HCT116 (cell line): Measurements from ENCODE around the gene MUCL1. TPM values are rescaled to one million over a fixed set of nuclear protein-coding genes. Genes with fewer than 3 reads are reported as not detected.
A peak's percentile ranks its signal among the peaks of the same experiment; 100 is the strongest.

Experiments
- ATAC-seq: fragments of 200-7000 bp; cut with Tn5 transposase; 2 replicates; pipeline ENCODE4 v1.9.1; 2020; ENCODE audit warnings: mild to moderate bottlenecking, moderate library complexity
- Bru-seq: library from RNA; stranded (reverse); fragments of 400-500 nt; gene quantifications from one replicate; lab custom pipeline; 2021; lab: Mats Ljungman, UMichigan
- BruChase-seq, 2 experiments: library from RNA; stranded (reverse); fragments of 400-500 nt; gene quantifications; one replicate each; lab custom pipeline; 2021; lab: Mats Ljungman, UMichigan
- BruUV-seq: library from RNA; stranded (reverse); fragments of 400-500 nt; replicated peaks from 2 replicates; lab custom pipeline; 2021; lab: Mats Ljungman, UMichigan
- CTCF ChIA-PET: fragments of 300-600 bp; sonication (Branson Sonifier 250); formaldehyde crosslinking; loops from one replicate; lab custom pipeline; 2021; ENCODE audit warnings: antibody characterized with exemption; lab: Charles Lee
- POLR2A ChIA-PET: fragments of 300-600, 350-600 bp; sonication (Branson Sonifier 250); formaldehyde crosslinking; loops from one replicate; lab custom pipeline; 2021; ENCODE audit warnings: antibody characterized with exemption; lab: Charles Lee
- RAD21 ChIA-PET, 2 experiments: fragments of 300-600 bp; sonication (Branson Sonifier 250); formaldehyde crosslinking; loops; one replicate each; lab custom pipeline; 2023; ENCODE audit warnings: low total read pairs in 2 of 2; ENCODE audit not compliant: uncharacterized antibody in 2 of 2, unreplicated experiment in 2 of 2, low non-redundant PET in 1 of 2; lab: Charles Lee
- DNase-seq: peaks from one replicate; pipeline ENCODE4 v3.0.0-alpha.2; 2010; ENCODE audit warnings: low read depth, low spot score
- H2AFZ ChIP-seq: fragments of 200-600 bp; shearing (Covaris generic), sonication (generic); 2 replicates; pipeline ENCODE4 v1.6.1; 2017; ENCODE audit warnings: low read depth, mixed run types, mixed read lengths, antibody characterized with exemption, low read length; ENCODE audit not compliant: poor library complexity, severe bottlenecking
- H3K27ac ChIP-seq: 2 replicates; pipeline ENCODE4 v1.5.1; 2012; ENCODE audit warnings: low read depth, low read length
- H3K27me3 ChIP-seq: fragments of 200-600 bp; sonication (generic); 2 replicates; pipeline ENCODE4 v1.6.1; 2016; ENCODE audit warnings: mixed run types, low read length, mixed read lengths; ENCODE audit not compliant: insufficient read depth
- H3K36me3 ChIP-seq, 2 experiments: fragments of 200-500 bp in 1 of 2; fragments of 200-600 bp in 1 of 2; sonication (Bioruptor generic) in 1 of 2; sonication (generic) in 1 of 2; 2 replicates each; pipeline versions ENCODE4 v1.5.1 to v1.6.1; 2014 to 2016; ENCODE audit warnings: low read length in 2 of 2, inconsistent platforms in 1 of 2, mixed read lengths in 1 of 2, mixed run types in 1 of 2; ENCODE audit not compliant: insufficient read depth in 2 of 2, control insufficient read depth in 1 of 2
- H3K4me1 ChIP-seq, 2 experiments: fragments of 200-600 bp in 1 of 2; sonication (generic) in 1 of 2; 2 replicates each; pipeline versions ENCODE4 v1.5.1 to v1.6.1; 2012 to 2017; ENCODE audit warnings: low read length in 2 of 2, inconsistent platforms in 1 of 2, mild to moderate bottlenecking in 1 of 2, mixed read lengths in 1 of 2, mixed run types in 1 of 2, moderate library complexity in 1 of 2; ENCODE audit not compliant: insufficient read depth in 2 of 2, control insufficient read depth in 1 of 2
- H3K4me2 ChIP-seq: fragments of 200-600 bp; sonication (generic); 2 replicates; pipeline ENCODE4 v1.6.1; 2017; ENCODE audit warnings: mixed run types, low read length, mixed read lengths
- H3K4me3 ChIP-seq, 2 experiments: fragments of 200-600 bp in 1 of 2; sonication (generic) in 1 of 2; replicated peaks in 1 of 2; 2 replicates each; pipeline ENCODE4 v1.5.1; 2011 to 2016; ENCODE audit warnings: low read length in 2 of 2, control low read depth in 1 of 2, low read depth in 1 of 2, mild to moderate bottlenecking in 1 of 2, mixed read lengths in 1 of 2, mixed run types in 1 of 2
- H3K79me2 ChIP-seq: fragments of 200-600 bp; sonication (generic); 2 replicates; pipeline ENCODE4 v1.6.1; 2017; ENCODE audit warnings: mild to moderate bottlenecking, mixed run types, low read length, moderate library complexity, mixed read lengths; ENCODE audit not compliant: insufficient read depth
- H3K9ac ChIP-seq: fragments of 200-600 bp; sonication (generic); 2 replicates; pipeline ENCODE4 v1.6.1; 2016; ENCODE audit warnings: low read length, mixed read lengths
- H3K9me2 ChIP-seq: fragments of 200-600 bp; sonication (generic), shearing (Covaris generic); 2 replicates; pipeline ENCODE4 v1.6.1; 2017; ENCODE audit warnings: mixed run types, mild to moderate bottlenecking, moderate library complexity; ENCODE audit not compliant: insufficient read depth
- H3K9me3 ChIP-seq, 2 experiments: fragments of 200-500 bp in 1 of 2; fragments of 200-600 bp in 1 of 2; sonication (Bioruptor generic) in 1 of 2; sonication (generic) in 1 of 2; 2 replicates each; pipeline ENCODE4 v1.6.1; 2014 to 2017; ENCODE audit warnings: low read length in 2 of 2, mixed read lengths in 2 of 2, inconsistent platforms in 1 of 2, low read depth in 1 of 2, mild to moderate bottlenecking in 1 of 2, mixed run types in 1 of 2, moderate library complexity in 1 of 2; ENCODE audit not compliant: control insufficient read depth in 1 of 2, insufficient read depth in 1 of 2
- H4K20me1 ChIP-seq: fragments of 200-600 bp; sonication (generic), shearing (Covaris generic); 2 replicates; pipeline ENCODE4 v1.6.1; 2017; ENCODE audit warnings: mixed run types, mild to moderate bottlenecking, moderate library complexity; ENCODE audit not compliant: insufficient read depth
- CBX3 ChIP-seq: IDR thresholded peaks from 2 replicates; pipeline ENCODE4 v1.6.1; 2012; ENCODE audit warnings: low read depth
- CEBPB ChIP-seq: IDR thresholded peaks from 2 replicates; pipeline ENCODE4 v1.6.1; 2012; ENCODE audit warnings: low read depth
- EGR1 ChIP-seq: IDR thresholded peaks from 2 replicates; pipeline ENCODE4 v1.6.1; 2012; ENCODE audit warnings: low read depth
- ELF1 ChIP-seq: IDR thresholded peaks from 2 replicates; pipeline ENCODE4 v1.6.1; 2012; ENCODE audit warnings: low read depth, borderline replicate concordance
- EZH2phosphoT487 ChIP-seq: fragments of 200-600 bp; IDR thresholded peaks from 2 replicates; pipeline ENCODE4 v1.6.1; 2018; ENCODE audit warnings: antibody characterized with exemption, borderline replicate concordance
- POLR2A ChIP-seq: IDR thresholded peaks from 2 replicates; pipeline ENCODE4 v1.7.0; 2011; ENCODE audit warnings: borderline replicate concordance; ENCODE audit not compliant: insufficient read depth, insufficient read length; ENCODE audit errors: extremely low read depth
- RAD21 ChIP-seq: IDR thresholded peaks from 2 replicates; pipeline ENCODE4 v1.6.1; 2012; ENCODE audit warnings: low read depth, mild to moderate bottlenecking
- SIN3A ChIP-seq: IDR thresholded peaks from 2 replicates; pipeline ENCODE4 v1.6.1; 2012; ENCODE audit warnings: low read depth
- TCF7L2 ChIP-seq: IDR thresholded peaks from 2 replicates; pipeline ENCODE4 v1.7.0; 2011; ENCODE audit warnings: borderline replicate concordance, inconsistent platforms; ENCODE audit not compliant: insufficient read depth, insufficient read length; ENCODE audit errors: extremely low read depth
- ZNF274 ChIP-seq: fragments of 200-500 bp; sonication (Bioruptor generic); IDR thresholded peaks from 2 replicates; pipeline ENCODE4 v1.6.1; 2014; ENCODE audit warnings: mild to moderate bottlenecking, low read depth, low read length, inconsistent platforms
- intact Hi-C: fragments of 100-400 bp; cut with micrococcal nuclease; formaldehyde crosslinking; loops from 2 replicates; pipeline ENCODE4 v1.10.0; 2022
- long read RNA-seq: library from polyadenylated mRNA; unstranded; transcript quantifications from one replicate; pipeline ENCODE4 v2.0.0, GENCODE V29; 2021; ENCODE audit not compliant: unreplicated experiment
- polyA plus RNA-seq: library from polyadenylated mRNA; unstranded; fragments of >200 nt; gene quantifications from 2 replicates; pipeline ENCODE4 v1.2.1, GENCODE V29; 2012; ENCODE audit warnings: missing spikeins
- total RNA-seq: library from RNA; stranded (reverse); gene quantifications from one replicate; pipeline ENCODE4 v1.2.1, GENCODE V29; 2021; ENCODE audit not compliant: unreplicated experiment
- TF ChIP-seq, protein P1 (sequence below): IDR thresholded peaks from 2 replicates; pipeline ENCODE4 v1.6.1; 2012
- TF ChIP-seq, protein P2 (sequence below), 3 experiments: fragments of 200-600 bp in 1 of 3; sonication (generic) in 1 of 3; IDR thresholded peaks in 2 of 3; conservative IDR thresholded peaks in 1 of 3; 2 replicates each; pipeline ENCODE4 v1.5.1; 2012 to 2017; ENCODE audit warnings: low read depth in 2 of 3, low read length in 2 of 3, antibody characterized with exemption in 1 of 3, borderline replicate concordance in 1 of 3, control low read depth in 1 of 3, mild to moderate bottlenecking in 1 of 3, mixed read lengths in 1 of 3, mixed run types in 1 of 3, moderate library complexity in 1 of 3; ENCODE audit not compliant: insufficient read depth in 1 of 3
- TF ChIP-seq, protein P3 (sequence below): IDR thresholded peaks from 2 replicates; pipeline ENCODE4 v1.6.1; 2011; ENCODE audit warnings: mild to moderate bottlenecking, low read length, moderate library complexity; ENCODE audit not compliant: insufficient replicate concordance; ENCODE audit errors: extremely low read depth

Gene MUCL1, protein sequence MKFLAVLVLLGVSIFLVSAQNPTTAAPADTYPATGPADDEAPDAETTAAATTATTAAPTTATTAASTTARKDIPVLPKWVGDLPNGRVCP
- not detected for total RNA-seq
- polyA plus RNA-seq, result not detected in 2 replicates
- Bru-seq, nascent RNA, result not detected
- BruChase-seq, experiment 1, labeled RNA remaining after a 6-hour chase, result not detected
- BruChase-seq, experiment 2, labeled RNA remaining after a 2-hour chase, result not detected
- long read RNA-seq, result 0 reads

DNA sequence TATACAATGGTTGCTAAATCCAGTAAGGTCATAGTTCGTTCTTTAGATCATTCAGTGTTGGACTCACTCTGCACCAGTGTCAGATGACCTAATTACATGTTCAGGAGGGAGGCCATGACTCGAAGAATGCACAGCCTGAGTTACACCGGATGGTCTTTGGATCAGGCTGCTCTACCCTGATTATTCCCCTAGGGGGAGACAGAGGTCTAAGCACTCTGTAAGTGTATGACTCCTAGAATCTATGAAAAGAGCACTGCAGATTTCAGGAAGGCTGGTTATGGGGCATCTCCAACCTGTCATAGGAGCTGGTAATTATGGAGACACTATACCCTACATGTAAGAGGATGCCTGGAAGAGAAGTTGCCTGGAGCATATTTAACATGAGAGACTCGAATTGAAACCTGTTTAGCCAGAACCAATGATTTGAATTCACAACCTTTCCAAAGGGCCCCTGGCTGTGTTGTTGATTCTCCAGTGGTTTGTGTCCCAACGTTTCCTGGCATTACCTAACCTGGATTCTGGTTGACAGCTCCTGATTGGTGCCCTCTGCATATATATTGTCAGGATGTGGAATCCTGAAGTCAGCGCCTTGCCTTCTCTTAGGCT lies at the start of gene MUCL1:
TSS of gene MUCL1 (plus strand) at position 584 of the 606 bp plus-strand sequence. CDS start 67 bp downstream, outside the sequence.
- TF ChIP-seq, protein P1, sequence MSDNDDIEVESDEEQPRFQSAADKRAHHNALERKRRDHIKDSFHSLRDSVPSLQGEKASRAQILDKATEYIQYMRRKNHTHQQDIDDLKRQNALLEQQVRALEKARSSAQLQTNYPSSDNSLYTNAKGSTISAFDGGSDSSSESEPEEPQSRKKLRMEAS, result no peak
- TF ChIP-seq RAD21, result peak; percentile 87
- TF ChIP-seq, protein P2, sequence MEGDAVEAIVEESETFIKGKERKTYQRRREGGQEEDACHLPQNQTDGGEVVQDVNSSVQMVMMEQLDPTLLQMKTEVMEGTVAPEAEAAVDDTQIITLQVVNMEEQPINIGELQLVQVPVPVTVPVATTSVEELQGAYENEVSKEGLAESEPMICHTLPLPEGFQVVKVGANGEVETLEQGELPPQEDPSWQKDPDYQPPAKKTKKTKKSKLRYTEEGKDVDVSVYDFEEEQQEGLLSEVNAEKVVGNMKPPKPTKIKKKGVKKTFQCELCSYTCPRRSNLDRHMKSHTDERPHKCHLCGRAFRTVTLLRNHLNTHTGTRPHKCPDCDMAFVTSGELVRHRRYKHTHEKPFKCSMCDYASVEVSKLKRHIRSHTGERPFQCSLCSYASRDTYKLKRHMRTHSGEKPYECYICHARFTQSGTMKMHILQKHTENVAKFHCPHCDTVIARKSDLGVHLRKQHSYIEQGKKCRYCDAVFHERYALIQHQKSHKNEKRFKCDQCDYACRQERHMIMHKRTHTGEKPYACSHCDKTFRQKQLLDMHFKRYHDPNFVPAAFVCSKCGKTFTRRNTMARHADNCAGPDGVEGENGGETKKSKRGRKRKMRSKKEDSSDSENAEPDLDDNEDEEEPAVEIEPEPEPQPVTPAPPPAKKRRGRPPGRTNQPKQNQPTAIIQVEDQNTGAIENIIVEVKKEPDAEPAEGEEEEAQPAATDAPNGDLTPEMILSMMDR (IDR thresholded peaks at IDR 0.05 in 2 of 3, conservative IDR thresholded peaks at IDR 0.05 in 1 of 3; ENCODE audit: borderline replicate concordance in 1 of 3, insufficient read depth in 1 of 3, low read depth in 2 of 3, low read length in 2 of 3), result peak; percentile 77 to 92 (median 84); a peak in 5 of 6 replicates
- Histone ChIP-seq H3K36me3 (no peaks in the 10 kb centered on the region), H3K4me1 (no peaks in the 10 kb centered on the region), H2AFZ (no peak within 1 kb of the TSS), H3K4me3 (no peak within 1 kb of the TSS), H3K9me2 (no peaks in the 10 kb centered on the region), H3K4me2 (no peak within 1 kb of the TSS), H3K27ac (no peak within 1 kb of the TSS), H3K27me3 (peaks cover 29% of the 10 kb centered on the region), H3K9me3 (no peaks in the 10 kb centered on the region), H4K20me1 (no peaks in the 10 kb centered on the region), H3K9ac (no peak within 1 kb of the TSS), H3K79me2 (no peaks in the 10 kb centered on the region)
- POLR2A ChIA-PET, result no interaction called here
- ATAC-seq (peak; percentile 100), DNase-seq (peak; percentile 62)
- CTCF ChIA-PET, result interaction anchor here (1.0 to 2.4 kb wide), 2 partner anchors 94 to 104 kb away, joined by 4 to 16 read pairs; no protein-coding TSS in a partner anchor
- RAD21 ChIA-PET, result no interaction called here
- intact Hi-C loops, result loop anchor here (1.0 to 5.0 kb wide), 5 partner anchors 94 to 218 kb away; no protein-coding TSS in a partner anchor
- BruUV-seq, result no TSS peak

DNA sequence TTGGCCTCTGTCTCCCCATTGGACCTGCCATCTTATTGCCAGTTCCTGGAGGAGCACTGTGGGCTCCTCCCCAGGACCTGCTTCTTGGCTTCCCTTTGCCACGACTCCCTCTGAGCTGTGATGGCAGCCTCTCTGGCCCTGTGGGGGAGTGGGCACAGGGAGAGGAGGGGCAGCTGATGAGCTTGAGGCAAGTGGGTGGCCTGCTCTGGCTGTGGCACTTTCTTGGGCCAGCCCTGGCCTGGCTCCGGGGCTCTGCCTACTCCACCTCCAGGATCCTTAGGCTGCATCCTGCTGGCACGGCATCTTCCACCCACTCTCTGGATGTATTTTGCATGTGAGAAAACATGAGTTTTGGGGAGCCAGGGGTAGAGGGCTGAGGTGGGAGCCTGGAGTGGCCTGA lies 32.6 kb upstream of the MUCL1 start:
- H3K27me3 ChIP-seq, result peaks cover 3% of the 10 kb centered on the region; the same call in 1 of the 2 replicates
- no peaks in the 10 kb centered on the region for H3K4me1 ChIP-seq
- ChIA-PET RAD21 (no interaction called here), POLR2A (no interaction called here), CTCF (no interaction called here)
- H3K36me3 ChIP-seq, result no peaks in the 10 kb centered on the region
- ATAC-seq (no peak), DNase-seq (no peak)
- no peaks in the 10 kb centered on the region for H3K9me3 ChIP-seq
- no peak overlapping the region for H3K4me3 ChIP-seq
- H3K79me2 ChIP-seq, result no peaks in the 10 kb centered on the region
- H3K4me2 ChIP-seq, result no peak overlapping the region
- H3K9ac ChIP-seq, result no peak overlapping the region
- H4K20me1 ChIP-seq, result no peaks in the 10 kb centered on the region
- intact Hi-C loops, result no loop called here
- no peaks in the 10 kb centered on the region for H3K9me2 ChIP-seq
- no TSS peak for BruUV-seq
- H2AFZ ChIP-seq, result no peak overlapping the region
- H3K27ac ChIP-seq, result no peak overlapping the region
- TF ChIP-seq, protein P3, sequence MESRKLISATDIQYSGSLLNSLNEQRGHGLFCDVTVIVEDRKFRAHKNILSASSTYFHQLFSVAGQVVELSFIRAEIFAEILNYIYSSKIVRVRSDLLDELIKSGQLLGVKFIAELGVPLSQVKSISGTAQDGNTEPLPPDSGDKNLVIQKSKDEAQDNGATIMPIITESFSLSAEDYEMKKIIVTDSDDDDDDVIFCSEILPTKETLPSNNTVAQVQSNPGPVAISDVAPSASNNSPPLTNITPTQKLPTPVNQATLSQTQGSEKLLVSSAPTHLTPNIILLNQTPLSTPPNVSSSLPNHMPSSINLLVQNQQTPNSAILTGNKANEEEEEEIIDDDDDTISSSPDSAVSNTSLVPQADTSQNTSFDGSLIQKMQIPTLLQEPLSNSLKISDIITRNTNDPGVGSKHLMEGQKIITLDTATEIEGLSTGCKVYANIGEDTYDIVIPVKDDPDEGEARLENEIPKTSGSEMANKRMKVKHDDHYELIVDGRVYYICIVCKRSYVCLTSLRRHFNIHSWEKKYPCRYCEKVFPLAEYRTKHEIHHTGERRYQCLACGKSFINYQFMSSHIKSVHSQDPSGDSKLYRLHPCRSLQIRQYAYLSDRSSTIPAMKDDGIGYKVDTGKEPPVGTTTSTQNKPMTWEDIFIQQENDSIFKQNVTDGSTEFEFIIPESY, result no peak
- TF ChIP-seq SIN3A, result no peak
- no peak for TF ChIP-seq CBX3
- no peak for TF ChIP-seq CEBPB
- TF ChIP-seq ZNF274, result no peak
- TF ChIP-seq EGR1, result no peak
- no peak for TF ChIP-seq EZH2phosphoT487
- no peak for TF ChIP-seq POLR2A
- no peak for TF ChIP-seq ELF1
- TF ChIP-seq TCF7L2, result no peak
